HG03066 (cell line): ENCODE data around the gene DSE.

Experiments used
- ATAC-seq: cut with Tn5 transposase; IDR thresholded peaks from one replicate; pipeline ENCODE4 v1.9.1; 2021; ENCODE audit warnings: low read depth; ENCODE audit not compliant: unreplicated experiment

DSE gene

GRCh38 chr6:116385921-116386320 lies 15.2 kb downstream of the DSE start:
- ATAC-seq, result no peak

GRCh38 chr6:116386581-116387299 lies 16.0 kb downstream of the DSE start:
- peak; percentile 41 for ATAC-seq

- peak; percentile 57 for ATAC-seq
These were observed 16.6 kb downstream of the DSE start for GRCh38 chr6:116387374-116387773.

- peak; percentile 34 for ATAC-seq
These were observed 18.2 kb downstream of the DSE start for GRCh38 chr6:116388924-116389323.

- ATAC-seq, result no peak
These were observed 18.6 kb downstream of the DSE start for GRCh38 chr6:116389357-116389756.

- ATAC-seq, result peak; percentile 51
These were observed 19.8 kb downstream of the DSE start for GRCh38 chr6:116390581-116390980.

GRCh38 chr6:116392132-116393013 lies 21.6 kb downstream of the DSE start:
- ATAC-seq, result no peak

GRCh38 chr6:116393430-116393829 lies 22.7 kb downstream of the DSE start:
- no peak for ATAC-seq

GRCh38 chr6:116395647-116396046 lies 24.9 kb downstream of the DSE start:
- peak; percentile 42 for ATAC-seq

GRCh38 chr6:116396441-116396840 lies 25.7 kb downstream of the DSE start:
- ATAC-seq, result no peak

GRCh38 chr6:116397914-116398313 lies 27.2 kb downstream of the DSE start:
- no peak for ATAC-seq

GRCh38 chr6:116398316-116399010 lies 27.7 kb downstream of the DSE start:
- no peak for ATAC-seq

GRCh38 chr6:116399287-116399686 lies 28.5 kb downstream of the DSE start:
- ATAC-seq, result no peak

- ATAC-seq, result no peak
These were observed 29.6 kb downstream of the DSE start for GRCh38 chr6:116400328-116400727.

GRCh38 chr6:116402108-116402937 lies 31.6 kb downstream of the DSE start:
- ATAC-seq, result no peak

- no peak for ATAC-seq
These were observed 32.5 kb downstream of the DSE start for GRCh38 chr6:116403205-116403604.

GRCh38 chr6:116404696-116405095 lies 33.9 kb downstream of the DSE start:
- no peak for ATAC-seq

GRCh38 chr6:116405138-116405537 lies 34.4 kb downstream of the DSE start:
- peak; percentile 64 for ATAC-seq

GRCh38 chr6:116405652-116406356 lies 35.1 kb downstream of the DSE start:
- no peak for ATAC-seq
